Measurements from ENCODE around the gene PTBP2. TPM values are rescaled to one million over a fixed set of nuclear protein-coding genes. Genes with fewer than 3 reads are reported as not detected.

PTBP2 gene
- total RNA-seq, 1 donor from 2014 or later, result 79.8 TPM

- DNase-seq, result no peak
These were observed 104.5 kb downstream of the PTBP2 start for GRCh38 chr1:96825950-96826576.

GRCh38 chr1:96833376-96833775 lies 111.8 kb downstream of the PTBP2 start:
- no peak for DNase-seq

- DNase-seq, result no peak
These were observed 113.4 kb downstream of the PTBP2 start for GRCh38 chr1:96834986-96835385.

- no peak for DNase-seq
These were observed 115.6 kb downstream of the PTBP2 start for GRCh38 chr1:96837057-96837780.

- no peak for DNase-seq
These were observed 116.2 kb downstream of the PTBP2 start for GRCh38 chr1:96837781-96838216.

- no peak for DNase-seq
These were observed 118.8 kb downstream of the PTBP2 start for GRCh38 chr1:96840396-96840795.

- DNase-seq, result no peak
These were observed 120.6 kb downstream of the PTBP2 start for GRCh38 chr1:96842215-96842614.

GRCh38 chr1:96843196-96843595 lies 121.6 kb downstream of the PTBP2 start:
- DNase-seq, result no peak

GRCh38 chr1:96843601-96844000 lies 122.0 kb downstream of the PTBP2 start:
- no peak for DNase-seq

- DNase-seq, result no peak
These were observed 123.9 kb downstream of the PTBP2 start for GRCh38 chr1:96845464-96845863.

- no peak for DNase-seq
These were observed 140.3 kb downstream of the PTBP2 start for GRCh38 chr1:96861836-96862235.

- no peak for DNase-seq
These were observed 141.9 kb downstream of the PTBP2 start for GRCh38 chr1:96863449-96863848.

Data from tongue (tissue), 2 donors.